ENCODE results near the gene TMEM60. TPM values are rescaled to one million over a fixed set of nuclear protein-coding genes. Genes with fewer than 3 reads are reported as not detected.

TMEM60 gene
- total and polyA plus RNA-seq, 2 donors (not counting 3 experiments of a cell fraction or from before 2014, with no cell fraction given) = 15.8 to 19.5 TPM

DNA sequence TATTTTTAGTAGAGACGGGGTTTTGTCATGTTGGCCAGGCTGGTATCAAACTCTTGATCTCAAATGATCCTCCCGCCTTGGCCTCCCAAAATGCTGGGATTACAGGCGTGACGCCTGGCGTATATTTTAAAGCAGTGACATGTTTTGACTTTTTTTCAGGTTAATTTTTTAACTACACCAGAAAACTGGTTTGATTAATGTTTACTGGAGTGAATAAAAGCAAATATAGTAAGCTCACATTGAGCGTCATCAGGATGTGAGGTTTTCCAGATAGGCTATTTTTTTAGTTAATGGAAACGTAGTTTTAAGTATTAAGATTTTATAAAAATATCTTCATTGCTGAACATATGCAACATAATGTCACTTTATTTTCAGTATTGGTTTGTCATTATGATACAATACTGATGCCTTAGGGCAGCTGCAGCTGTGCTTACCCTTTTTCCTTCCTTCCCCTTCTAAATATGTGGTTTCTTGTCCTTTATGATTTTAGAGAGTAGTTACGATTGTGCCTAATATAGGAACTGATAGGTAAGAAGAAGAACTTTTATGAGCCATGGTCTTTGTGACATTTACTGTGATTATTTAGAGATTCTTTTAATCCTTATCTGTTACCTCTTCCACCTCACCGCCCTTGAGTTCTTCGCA is 37.3 kb downstream of the TMEM60 start:
- no peak for FAIRE-seq
- H3K36me3 ChIP-seq (ENCODE audit: control insufficient read depth in 2 of 2, extremely low read depth in 1 of 2, insufficient read depth in 2 of 2, low read length in 2 of 2) = no peaks in the 10 kb centered on the region
- intact Hi-C loops (cut with micrococcal nuclease) (no loop called here), dilution Hi-C loops (cut with MboI; ENCODE audit: extremely low pct_ligation_motif_present, low sequenced_read_pairs) (no loop called here)
- H3K27ac ChIP-seq (ENCODE audit: insufficient read depth, low read depth, low read length) = no peak overlapping the region
- POLR2A ChIA-PET = no interaction called here
- H3K4me1 ChIP-seq (ENCODE audit: control insufficient read depth, extremely low read depth, insufficient read depth, low read length) = no peaks in the 10 kb centered on the region
- CTCF ChIA-PET = interaction anchor here (0.9 to 3.7 kb wide), 5 partner anchors 13 to 174 kb away, joined by 3 to 43 read pairs (median 5); no protein-coding TSS in a partner anchor
- peaks cover 13% of the 10 kb centered on the region for H3K79me2 ChIP-seq (ENCODE audit: control insufficient read depth, insufficient read depth, low read length)
- no peak overlapping the region for H3K4me2 ChIP-seq (ENCODE audit: insufficient read depth, low read length)
- H3K4me3 ChIP-seq (replicated peaks in 1 of 3; ENCODE audit: insufficient read depth in 1 of 3, low read depth in 1 of 3, low read length in 3 of 3) = no peak overlapping the region
- no peak overlapping the region for H2AFZ ChIP-seq (ENCODE audit: low read depth, low read length)
- BruUV-seq (replicated peaks) = no TSS peak
- H3K9ac ChIP-seq (replicated peaks; ENCODE audit: extremely low read depth, insufficient read depth, low read length) = no peak overlapping the region
- H4K20me1 ChIP-seq (replicated peaks; ENCODE audit: control insufficient read depth, extremely low read depth, insufficient read depth, low read length) = no peaks in the 10 kb centered on the region
- H3K27me3 ChIP-seq (ENCODE audit: control insufficient read depth in 2 of 2, insufficient read depth in 2 of 2, low read length in 2 of 2) = no peaks in the 10 kb centered on the region
- H3K9me1 ChIP-seq (replicated peaks; ENCODE audit: control insufficient read depth, extremely low read depth, insufficient read depth, low read length) = no peaks in the 10 kb centered on the region
- DNase-seq (ENCODE audit: low read depth, low spot score) = no peak
- TF ChIP-seq EZH2 (IDR thresholded peaks at IDR 0.05; ENCODE audit: borderline replicate concordance, low read depth, low read length, severe bottlenecking) (no peak), POLR2AphosphoS5 (IDR thresholded peaks at IDR 0.05; ENCODE audit: insufficient read depth, low read depth, low read length) (no peak), GATA2 (IDR thresholded peaks at IDR 0.05; ENCODE audit: insufficient read depth, insufficient read length, low read depth, low read length) (no peak), JUN (IDR thresholded peaks at IDR 0.05; ENCODE audit: borderline replicate concordance, insufficient read depth, insufficient read length, low read depth) (no peak), MYC (IDR thresholded peaks at IDR 0.05; ENCODE audit: low read depth, low read length) (no peak), FOS (IDR thresholded peaks at IDR 0.05; ENCODE audit: borderline replicate concordance, insufficient read depth, low read length) (no peak), POLR2A (IDR thresholded peaks at IDR 0.05; ENCODE audit: low read depth, low read length) (no peak)
- TF ChIP-seq, protein P1, sequence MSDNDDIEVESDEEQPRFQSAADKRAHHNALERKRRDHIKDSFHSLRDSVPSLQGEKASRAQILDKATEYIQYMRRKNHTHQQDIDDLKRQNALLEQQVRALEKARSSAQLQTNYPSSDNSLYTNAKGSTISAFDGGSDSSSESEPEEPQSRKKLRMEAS (IDR thresholded peaks at IDR 0.05; ENCODE audit: insufficient read depth, insufficient read length) = no peak
- TF ChIP-seq, protein P2, sequence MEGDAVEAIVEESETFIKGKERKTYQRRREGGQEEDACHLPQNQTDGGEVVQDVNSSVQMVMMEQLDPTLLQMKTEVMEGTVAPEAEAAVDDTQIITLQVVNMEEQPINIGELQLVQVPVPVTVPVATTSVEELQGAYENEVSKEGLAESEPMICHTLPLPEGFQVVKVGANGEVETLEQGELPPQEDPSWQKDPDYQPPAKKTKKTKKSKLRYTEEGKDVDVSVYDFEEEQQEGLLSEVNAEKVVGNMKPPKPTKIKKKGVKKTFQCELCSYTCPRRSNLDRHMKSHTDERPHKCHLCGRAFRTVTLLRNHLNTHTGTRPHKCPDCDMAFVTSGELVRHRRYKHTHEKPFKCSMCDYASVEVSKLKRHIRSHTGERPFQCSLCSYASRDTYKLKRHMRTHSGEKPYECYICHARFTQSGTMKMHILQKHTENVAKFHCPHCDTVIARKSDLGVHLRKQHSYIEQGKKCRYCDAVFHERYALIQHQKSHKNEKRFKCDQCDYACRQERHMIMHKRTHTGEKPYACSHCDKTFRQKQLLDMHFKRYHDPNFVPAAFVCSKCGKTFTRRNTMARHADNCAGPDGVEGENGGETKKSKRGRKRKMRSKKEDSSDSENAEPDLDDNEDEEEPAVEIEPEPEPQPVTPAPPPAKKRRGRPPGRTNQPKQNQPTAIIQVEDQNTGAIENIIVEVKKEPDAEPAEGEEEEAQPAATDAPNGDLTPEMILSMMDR (IDR thresholded peaks at IDR 0.05; ENCODE audit: extremely low read depth in 1 of 2, insufficient read depth in 1 of 2, low read depth in 1 of 2, low read length in 2 of 2) = no peak
- no peaks in the 10 kb centered on the region for H3K9me3 ChIP-seq (replicated peaks; ENCODE audit: control insufficient read depth, insufficient read depth, low read length)
